Measurements from ENCODE around the gene RLBP1.

RLBP1 gene

GRCh38 chr15:89206908-89207331 is 14.5 kb downstream of the RLBP1 start:
- DNase-seq (ENCODE audit: low read depth in 2 of 2), result peak; percentile 66 to 69

GRCh38 chr15:89205991-89206585 is 15.3 kb downstream of the RLBP1 start:
- no peak for DNase-seq (ENCODE audit: low read depth in 2 of 2)

- peak in 1 of 2 donors; percentile 10 for DNase-seq (ENCODE audit: low read depth in 2 of 2)
These were observed 17.6 kb downstream of the RLBP1 start for GRCh38 chr15:89203705-89204273.

- DNase-seq (ENCODE audit: low read depth in 2 of 2), result no peak
These were observed 19.8 kb downstream of the RLBP1 start for GRCh38 chr15:89201465-89202005.

- no peak for DNase-seq (ENCODE audit: low read depth in 2 of 2)
These were observed 21.2 kb downstream of the RLBP1 start for GRCh38 chr15:89200182-89200581.

GRCh38 chr15:89199746-89200145 is 21.6 kb downstream of the RLBP1 start:
- DNase-seq (ENCODE audit: low read depth in 2 of 2), result no peak

GRCh38 chr15:89198934-89199333 is 22.4 kb downstream of the RLBP1 start:
- no peak for DNase-seq (ENCODE audit: low read depth in 2 of 2)

GRCh38 chr15:89198196-89198595 is 23.2 kb downstream of the RLBP1 start:
- DNase-seq (ENCODE audit: low read depth in 2 of 2), result no peak

GRCh38 chr15:89197503-89197971 is 23.8 kb downstream of the RLBP1 start:
- DNase-seq (ENCODE audit: low read depth in 2 of 2), result no peak

GRCh38 chr15:89196994-89197393 is 24.4 kb downstream of the RLBP1 start:
- no peak for DNase-seq (ENCODE audit: low read depth in 2 of 2)

- no peak for DNase-seq (ENCODE audit: low read depth in 2 of 2)
These were observed 25.1 kb downstream of the RLBP1 start for GRCh38 chr15:89196241-89196640.

GRCh38 chr15:89195836-89196235 is 25.5 kb downstream of the RLBP1 start:
- DNase-seq (ENCODE audit: low read depth in 2 of 2), result no peak

- no peak for DNase-seq (ENCODE audit: low read depth in 2 of 2)
These were observed 26.8 kb downstream of the RLBP1 start for GRCh38 chr15:89194608-89195007.

GRCh38 chr15:89192766-89193165 is 28.6 kb downstream of the RLBP1 start:
- DNase-seq (ENCODE audit: low read depth in 2 of 2), result no peak

GRCh38 chr15:89192136-89192535 is 29.2 kb downstream of the RLBP1 start:
- no peak for DNase-seq (ENCODE audit: low read depth in 2 of 2)

GRCh38 chr15:89187986-89188514 is 33.3 kb downstream of the RLBP1 start:
- DNase-seq (ENCODE audit: low read depth in 2 of 2), result no peak

GRCh38 chr15:89187301-89187985 is 33.9 kb downstream of the RLBP1 start:
- no peak for DNase-seq (ENCODE audit: low read depth in 2 of 2)

- DNase-seq (ENCODE audit: low read depth in 2 of 2), result no peak
These were observed 34.6 kb downstream of the RLBP1 start for GRCh38 chr15:89186803-89187202.

GRCh38 chr15:89184886-89185526 is 36.4 kb downstream of the RLBP1 start:
- DNase-seq (ENCODE audit: low read depth in 2 of 2), result no peak

GRCh38 chr15:89184357-89184756 is 37.0 kb downstream of the RLBP1 start:
- DNase-seq (ENCODE audit: low read depth in 2 of 2), result no peak

- DNase-seq (ENCODE audit: low read depth in 2 of 2), result no peak
These were observed 41.2 kb downstream of the RLBP1 start for GRCh38 chr15:89179966-89180875.

Measured in stimulated activated CD4-positive, alpha-beta T cell treated with anti-CD3 and anti-CD28 coated beads, Interleukin-1b, Interleukin-23, amount 100 ng/mL, for 4 hours (primary cell).